HCT116 (cell line): ENCODE measurements around the gene SNX3. TPM values are rescaled to one million over a fixed set of nuclear protein-coding genes. Genes with fewer than 3 reads are reported as not detected.

ENCODE experiments used
- ATAC-seq: fragments of 200-7000 bp; cut with Tn5 transposase; 2 replicates; pipeline ENCODE4 v1.9.1; 2020; ENCODE audit warnings: mild to moderate bottlenecking, moderate library complexity
- BruUV-seq: library from RNA; stranded (reverse); fragments of 400-500 nt; replicated peaks from 2 replicates; lab custom pipeline; 2021; lab: Mats Ljungman, UMichigan
- CTCF ChIA-PET: fragments of 300-600 bp; sonication (Branson Sonifier 250); formaldehyde crosslinking; loops from one replicate; lab custom pipeline; 2021; ENCODE audit warnings: antibody characterized with exemption; lab: Charles Lee
- POLR2A ChIA-PET: fragments of 300-600, 350-600 bp; sonication (Branson Sonifier 250); formaldehyde crosslinking; loops from one replicate; lab custom pipeline; 2021; ENCODE audit warnings: antibody characterized with exemption; lab: Charles Lee
- RAD21 ChIA-PET, 2 experiments: fragments of 300-600 bp; sonication (Branson Sonifier 250); formaldehyde crosslinking; loops; one replicate each; lab custom pipeline; 2023; ENCODE audit warnings: low total read pairs in 2 of 2; ENCODE audit not compliant: uncharacterized antibody in 2 of 2, unreplicated experiment in 2 of 2, low non-redundant PET in 1 of 2; lab: Charles Lee
- DNase-seq: peaks from one replicate; pipeline ENCODE4 v3.0.0-alpha.2; 2010; ENCODE audit warnings: low read depth, low spot score
- H2AFZ ChIP-seq: fragments of 200-600 bp; shearing (Covaris generic), sonication (generic); 2 replicates; pipeline ENCODE4 v1.6.1; 2017; ENCODE audit warnings: low read depth, mixed run types, mixed read lengths, antibody characterized with exemption, low read length; ENCODE audit not compliant: poor library complexity, severe bottlenecking
- H3K27ac ChIP-seq: 2 replicates; pipeline ENCODE4 v1.5.1; 2012; ENCODE audit warnings: low read depth, low read length
- H3K27me3 ChIP-seq: fragments of 200-600 bp; sonication (generic); 2 replicates; pipeline ENCODE4 v1.6.1; 2016; ENCODE audit warnings: mixed run types, low read length, mixed read lengths; ENCODE audit not compliant: insufficient read depth
- H3K36me3 ChIP-seq, 2 experiments: fragments of 200-500 bp in 1 of 2; fragments of 200-600 bp in 1 of 2; sonication (Bioruptor generic) in 1 of 2; sonication (generic) in 1 of 2; 2 replicates each; pipeline versions ENCODE4 v1.5.1 to v1.6.1; 2014 to 2016; ENCODE audit warnings: low read length in 2 of 2, inconsistent platforms in 1 of 2, mixed read lengths in 1 of 2, mixed run types in 1 of 2; ENCODE audit not compliant: insufficient read depth in 2 of 2, control insufficient read depth in 1 of 2
- H3K4me1 ChIP-seq, 2 experiments: fragments of 200-600 bp in 1 of 2; sonication (generic) in 1 of 2; 2 replicates each; pipeline versions ENCODE4 v1.5.1 to v1.6.1; 2012 to 2017; ENCODE audit warnings: low read length in 2 of 2, inconsistent platforms in 1 of 2, mild to moderate bottlenecking in 1 of 2, mixed read lengths in 1 of 2, mixed run types in 1 of 2, moderate library complexity in 1 of 2; ENCODE audit not compliant: insufficient read depth in 2 of 2, control insufficient read depth in 1 of 2
- H3K4me2 ChIP-seq: fragments of 200-600 bp; sonication (generic); 2 replicates; pipeline ENCODE4 v1.6.1; 2017; ENCODE audit warnings: mixed run types, low read length, mixed read lengths
- H3K4me3 ChIP-seq, 2 experiments: fragments of 200-600 bp in 1 of 2; sonication (generic) in 1 of 2; replicated peaks in 1 of 2; 2 replicates each; pipeline ENCODE4 v1.5.1; 2011 to 2016; ENCODE audit warnings: low read length in 2 of 2, control low read depth in 1 of 2, low read depth in 1 of 2, mild to moderate bottlenecking in 1 of 2, mixed read lengths in 1 of 2, mixed run types in 1 of 2
- H3K79me2 ChIP-seq: fragments of 200-600 bp; sonication (generic); 2 replicates; pipeline ENCODE4 v1.6.1; 2017; ENCODE audit warnings: mild to moderate bottlenecking, mixed run types, low read length, moderate library complexity, mixed read lengths; ENCODE audit not compliant: insufficient read depth
- H3K9ac ChIP-seq: fragments of 200-600 bp; sonication (generic); 2 replicates; pipeline ENCODE4 v1.6.1; 2016; ENCODE audit warnings: low read length, mixed read lengths
- H3K9me2 ChIP-seq: fragments of 200-600 bp; sonication (generic), shearing (Covaris generic); 2 replicates; pipeline ENCODE4 v1.6.1; 2017; ENCODE audit warnings: mixed run types, mild to moderate bottlenecking, moderate library complexity; ENCODE audit not compliant: insufficient read depth
- H3K9me3 ChIP-seq, 2 experiments: fragments of 200-500 bp in 1 of 2; fragments of 200-600 bp in 1 of 2; sonication (Bioruptor generic) in 1 of 2; sonication (generic) in 1 of 2; 2 replicates each; pipeline ENCODE4 v1.6.1; 2014 to 2017; ENCODE audit warnings: low read length in 2 of 2, mixed read lengths in 2 of 2, inconsistent platforms in 1 of 2, low read depth in 1 of 2, mild to moderate bottlenecking in 1 of 2, mixed run types in 1 of 2, moderate library complexity in 1 of 2; ENCODE audit not compliant: control insufficient read depth in 1 of 2, insufficient read depth in 1 of 2
- H4K20me1 ChIP-seq: fragments of 200-600 bp; sonication (generic), shearing (Covaris generic); 2 replicates; pipeline ENCODE4 v1.6.1; 2017; ENCODE audit warnings: mixed run types, mild to moderate bottlenecking, moderate library complexity; ENCODE audit not compliant: insufficient read depth
- CEBPB ChIP-seq: IDR thresholded peaks from 2 replicates; pipeline ENCODE4 v1.6.1; 2012; ENCODE audit warnings: low read depth
- EGR1 ChIP-seq: IDR thresholded peaks from 2 replicates; pipeline ENCODE4 v1.6.1; 2012; ENCODE audit warnings: low read depth
- ELF1 ChIP-seq: IDR thresholded peaks from 2 replicates; pipeline ENCODE4 v1.6.1; 2012; ENCODE audit warnings: low read depth, borderline replicate concordance
- EZH2 ChIP-seq: fragments of 200-600 bp; sonication (generic); IDR thresholded peaks from 2 replicates; pipeline ENCODE4 v1.6.1; 2017; ENCODE audit warnings: antibody characterized with exemption, mixed run types
- EZH2phosphoT487 ChIP-seq: fragments of 200-600 bp; IDR thresholded peaks from 2 replicates; pipeline ENCODE4 v1.6.1; 2018; ENCODE audit warnings: antibody characterized with exemption, borderline replicate concordance
- FOSL1 ChIP-seq: IDR thresholded peaks from 2 replicates; pipeline ENCODE4 v1.6.1; 2012; ENCODE audit warnings: low read depth
- JUND ChIP-seq: IDR thresholded peaks from 2 replicates; pipeline ENCODE4 v1.6.1; 2012
- POLR2A ChIP-seq: IDR thresholded peaks from 2 replicates; pipeline ENCODE4 v1.7.0; 2011; ENCODE audit warnings: borderline replicate concordance; ENCODE audit not compliant: insufficient read depth, insufficient read length; ENCODE audit errors: extremely low read depth
- SIN3A ChIP-seq: IDR thresholded peaks from 2 replicates; pipeline ENCODE4 v1.6.1; 2012; ENCODE audit warnings: low read depth
- SP1 ChIP-seq: IDR thresholded peaks from 2 replicates; pipeline ENCODE4 v1.6.1; 2012; ENCODE audit warnings: low read depth
- SRF ChIP-seq: IDR thresholded peaks from 2 replicates; pipeline ENCODE4 v1.6.1; 2012; ENCODE audit warnings: low read depth
- TCF7L2 ChIP-seq: IDR thresholded peaks from 2 replicates; pipeline ENCODE4 v1.7.0; 2011; ENCODE audit warnings: borderline replicate concordance, inconsistent platforms; ENCODE audit not compliant: insufficient read depth, insufficient read length; ENCODE audit errors: extremely low read depth
- YY1 ChIP-seq: IDR thresholded peaks from 2 replicates; pipeline ENCODE4 v1.6.1; 2011; ENCODE audit warnings: low read length, low read depth, moderate library complexity, mild to moderate bottlenecking; ENCODE audit not compliant: insufficient replicate concordance; ENCODE audit errors: extremely low read depth
- ZFX ChIP-seq: fragments of 450-650 bp; IDR thresholded peaks from 2 replicates; pipeline ENCODE4 v1.6.1; 2017
- ZNF274 ChIP-seq: fragments of 200-500 bp; sonication (Bioruptor generic); IDR thresholded peaks from 2 replicates; pipeline ENCODE4 v1.6.1; 2014; ENCODE audit warnings: mild to moderate bottlenecking, low read depth, low read length, inconsistent platforms
- intact Hi-C: fragments of 100-400 bp; cut with micrococcal nuclease; formaldehyde crosslinking; loops from 2 replicates; pipeline ENCODE4 v1.10.0; 2022
- total RNA-seq: library from RNA; stranded (reverse); gene quantifications from one replicate; pipeline ENCODE4 v1.2.1, GENCODE V29; 2021; ENCODE audit not compliant: unreplicated experiment
- TF ChIP-seq, protein P1 (sequence below), 3 experiments: fragments of 200-600 bp in 1 of 3; sonication (generic) in 1 of 3; IDR thresholded peaks in 2 of 3; conservative IDR thresholded peaks in 1 of 3; 2 replicates each; pipeline ENCODE4 v1.5.1; 2012 to 2017; ENCODE audit warnings: low read depth in 2 of 3, low read length in 2 of 3, antibody characterized with exemption in 1 of 3, borderline replicate concordance in 1 of 3, control low read depth in 1 of 3, mild to moderate bottlenecking in 1 of 3, mixed read lengths in 1 of 3, mixed run types in 1 of 3, moderate library complexity in 1 of 3; ENCODE audit not compliant: insufficient read depth in 1 of 3
- TF ChIP-seq, protein P2 (sequence below): IDR thresholded peaks from 2 replicates; pipeline ENCODE4 v1.6.1; 2012
- TF ChIP-seq, protein P3 (sequence below): IDR thresholded peaks from 2 replicates; pipeline ENCODE4 v1.6.1; 2012
- TF ChIP-seq, protein P4 (sequence below): IDR thresholded peaks from 2 replicates; pipeline ENCODE4 v1.6.1; 2012; ENCODE audit warnings: low read depth

Gene SNX3
- total RNA-seq, 1 experiment from 2014 or later: 111 TPM

DNA sequence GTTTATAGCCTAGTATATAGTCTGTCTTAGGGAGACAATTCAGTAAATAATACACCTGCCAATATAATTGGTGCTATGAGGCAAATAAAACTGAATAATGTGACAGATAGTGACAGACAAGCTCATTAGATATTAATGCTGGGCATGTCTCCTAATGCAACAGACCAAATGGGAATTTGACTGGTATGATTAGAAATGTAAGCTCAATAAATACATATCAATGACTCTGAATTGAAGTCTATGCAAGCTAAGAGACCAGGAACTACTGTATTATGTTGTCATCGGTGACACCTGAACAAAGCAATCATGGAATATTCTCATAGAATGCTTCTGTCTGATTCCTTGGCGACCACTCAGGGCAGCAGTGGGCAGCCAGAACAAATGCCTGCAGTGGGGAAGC, 2.5 kb upstream of the SNX3 start (continued):
- TF ChIP-seq ZFX (no peak), YY1 (no peak)

DNA sequence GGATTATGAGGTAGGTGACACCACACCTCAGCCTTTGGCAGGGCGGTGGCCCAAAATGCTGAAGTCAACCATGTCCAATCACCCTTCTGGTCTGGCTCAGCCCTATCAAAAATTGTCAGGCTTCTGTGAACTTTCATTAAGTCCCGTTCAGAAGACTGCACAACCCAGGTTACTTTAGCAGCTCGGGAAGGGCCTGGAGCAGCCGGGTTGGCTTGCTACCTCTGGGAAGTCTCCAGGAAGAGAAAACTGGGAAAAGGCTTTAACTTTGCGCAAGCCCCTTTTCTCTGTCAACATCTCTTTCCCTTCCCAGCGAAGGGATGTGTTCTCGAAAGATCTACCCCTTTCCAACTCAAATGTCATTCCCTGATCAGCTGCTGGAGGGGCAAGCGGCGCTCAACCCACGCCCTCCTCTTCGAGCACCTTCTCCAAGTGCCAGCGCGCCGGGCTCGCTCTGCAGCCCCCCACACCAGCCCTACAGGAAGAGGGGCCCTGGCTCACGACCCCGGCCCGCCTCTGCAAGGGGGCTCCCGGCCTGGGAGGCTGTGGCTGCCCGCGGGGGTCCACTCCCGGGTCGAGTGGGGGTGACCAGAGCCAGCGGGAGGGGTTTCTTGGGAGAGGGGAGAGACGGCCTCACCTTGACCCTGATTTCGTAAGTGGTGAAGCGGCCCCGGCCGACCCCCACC, 573 bp downstream of the SNX3 start:
- ATAC-seq (peak; percentile 12; the same call in 1 of the 2 replicates), DNase-seq (peak; percentile 16)
- RAD21 ChIA-PET: no interaction called here
- no TSS peak for BruUV-seq
- peaks cover 58% of the 10 kb centered on the region for H3K79me2 ChIP-seq
- H2AFZ ChIP-seq: peak overlapping the region; percentile 27
- peak overlapping the region; percentile 100 for H3K4me2 ChIP-seq
- H3K4me1 ChIP-seq: peaks cover 0 to 19% of the 10 kb centered on the region in 2 experiments; a peak in 3 of 4 replicates
- H3K27me3 ChIP-seq: no peaks in the 10 kb centered on the region
- H3K9ac ChIP-seq: peak overlapping the region; percentile 82
- H4K20me1 ChIP-seq: no peaks in the 10 kb centered on the region
- CTCF ChIA-PET: interaction anchor here (1.2 kb wide), 1 partner anchor 22 kb away, joined by 3 read pairs; no protein-coding TSS in a partner anchor
- H3K36me3 ChIP-seq: no peaks in the 10 kb centered on the region; a peak in 1 of 4 replicates
- TF ChIP-seq, protein P1, sequence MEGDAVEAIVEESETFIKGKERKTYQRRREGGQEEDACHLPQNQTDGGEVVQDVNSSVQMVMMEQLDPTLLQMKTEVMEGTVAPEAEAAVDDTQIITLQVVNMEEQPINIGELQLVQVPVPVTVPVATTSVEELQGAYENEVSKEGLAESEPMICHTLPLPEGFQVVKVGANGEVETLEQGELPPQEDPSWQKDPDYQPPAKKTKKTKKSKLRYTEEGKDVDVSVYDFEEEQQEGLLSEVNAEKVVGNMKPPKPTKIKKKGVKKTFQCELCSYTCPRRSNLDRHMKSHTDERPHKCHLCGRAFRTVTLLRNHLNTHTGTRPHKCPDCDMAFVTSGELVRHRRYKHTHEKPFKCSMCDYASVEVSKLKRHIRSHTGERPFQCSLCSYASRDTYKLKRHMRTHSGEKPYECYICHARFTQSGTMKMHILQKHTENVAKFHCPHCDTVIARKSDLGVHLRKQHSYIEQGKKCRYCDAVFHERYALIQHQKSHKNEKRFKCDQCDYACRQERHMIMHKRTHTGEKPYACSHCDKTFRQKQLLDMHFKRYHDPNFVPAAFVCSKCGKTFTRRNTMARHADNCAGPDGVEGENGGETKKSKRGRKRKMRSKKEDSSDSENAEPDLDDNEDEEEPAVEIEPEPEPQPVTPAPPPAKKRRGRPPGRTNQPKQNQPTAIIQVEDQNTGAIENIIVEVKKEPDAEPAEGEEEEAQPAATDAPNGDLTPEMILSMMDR (IDR thresholded peaks at IDR 0.05 in 2 of 3, conservative IDR thresholded peaks at IDR 0.05 in 1 of 3; ENCODE audit: borderline replicate concordance in 1 of 3, insufficient read depth in 1 of 3, low read depth in 2 of 3, low read length in 2 of 3): no peak
- TF ChIP-seq ZNF274: no peak
- TF ChIP-seq JUND: no peak
- TF ChIP-seq EGR1: no peak
- TF ChIP-seq EZH2phosphoT487: no peak
- no peak for TF ChIP-seq SP1
- TF ChIP-seq FOSL1: no peak
- no peak for TF ChIP-seq SRF
- TF ChIP-seq SIN3A: no peak
- TF ChIP-seq, protein P2, sequence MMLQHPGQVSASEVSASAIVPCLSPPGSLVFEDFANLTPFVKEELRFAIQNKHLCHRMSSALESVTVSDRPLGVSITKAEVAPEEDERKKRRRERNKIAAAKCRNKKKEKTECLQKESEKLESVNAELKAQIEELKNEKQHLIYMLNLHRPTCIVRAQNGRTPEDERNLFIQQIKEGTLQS: no peak
- TF ChIP-seq CEBPB: no peak
- no peak for TF ChIP-seq POLR2A
- TF ChIP-seq, protein P3, sequence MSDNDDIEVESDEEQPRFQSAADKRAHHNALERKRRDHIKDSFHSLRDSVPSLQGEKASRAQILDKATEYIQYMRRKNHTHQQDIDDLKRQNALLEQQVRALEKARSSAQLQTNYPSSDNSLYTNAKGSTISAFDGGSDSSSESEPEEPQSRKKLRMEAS: no peak
- TF ChIP-seq, protein P4, sequence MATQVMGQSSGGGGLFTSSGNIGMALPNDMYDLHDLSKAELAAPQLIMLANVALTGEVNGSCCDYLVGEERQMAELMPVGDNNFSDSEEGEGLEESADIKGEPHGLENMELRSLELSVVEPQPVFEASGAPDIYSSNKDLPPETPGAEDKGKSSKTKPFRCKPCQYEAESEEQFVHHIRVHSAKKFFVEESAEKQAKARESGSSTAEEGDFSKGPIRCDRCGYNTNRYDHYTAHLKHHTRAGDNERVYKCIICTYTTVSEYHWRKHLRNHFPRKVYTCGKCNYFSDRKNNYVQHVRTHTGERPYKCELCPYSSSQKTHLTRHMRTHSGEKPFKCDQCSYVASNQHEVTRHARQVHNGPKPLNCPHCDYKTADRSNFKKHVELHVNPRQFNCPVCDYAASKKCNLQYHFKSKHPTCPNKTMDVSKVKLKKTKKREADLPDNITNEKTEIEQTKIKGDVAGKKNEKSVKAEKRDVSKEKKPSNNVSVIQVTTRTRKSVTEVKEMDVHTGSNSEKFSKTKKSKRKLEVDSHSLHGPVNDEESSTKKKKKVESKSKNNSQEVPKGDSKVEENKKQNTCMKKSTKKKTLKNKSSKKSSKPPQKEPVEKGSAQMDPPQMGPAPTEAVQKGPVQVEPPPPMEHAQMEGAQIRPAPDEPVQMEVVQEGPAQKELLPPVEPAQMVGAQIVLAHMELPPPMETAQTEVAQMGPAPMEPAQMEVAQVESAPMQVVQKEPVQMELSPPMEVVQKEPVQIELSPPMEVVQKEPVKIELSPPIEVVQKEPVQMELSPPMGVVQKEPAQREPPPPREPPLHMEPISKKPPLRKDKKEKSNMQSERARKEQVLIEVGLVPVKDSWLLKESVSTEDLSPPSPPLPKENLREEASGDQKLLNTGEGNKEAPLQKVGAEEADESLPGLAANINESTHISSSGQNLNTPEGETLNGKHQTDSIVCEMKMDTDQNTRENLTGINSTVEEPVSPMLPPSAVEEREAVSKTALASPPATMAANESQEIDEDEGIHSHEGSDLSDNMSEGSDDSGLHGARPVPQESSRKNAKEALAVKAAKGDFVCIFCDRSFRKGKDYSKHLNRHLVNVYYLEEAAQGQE: no peak
- TF ChIP-seq ZFX: no peak
- TF ChIP-seq EZH2: no peak
- TF ChIP-seq TCF7L2: no peak
- TF ChIP-seq ELF1: no peak
- H3K9me3 ChIP-seq: no peaks in the 10 kb centered on the region
- intact Hi-C loops: loop anchor here (2.0 to 10.0 kb wide), 2 partner anchors 35 to 145 kb away; partner anchors contain the start of gene AFG1L
- H3K4me3 ChIP-seq: peak overlapping the region; percentile 89 to 93
- POLR2A ChIA-PET: interaction anchor here (0.7 to 1.9 kb wide), 5 partner anchors 9 to 35 kb away, joined by 3 to 6 read pairs (median 4); partner anchors contain the start of gene AFG1L
- H3K9me2 ChIP-seq: no peaks in the 10 kb centered on the region
- H3K27ac ChIP-seq: peak overlapping the region; percentile 53
